Non-pigmented ciliary epithelial cell (primary cell): ENCODE data around the gene SWAP70.

ENCODE experiments used
- DNase-seq: peaks from one replicate; pipeline ENCODE4 v3.0.0-alpha.2; 2010; ENCODE audit warnings: low read depth

The SWAP70 gene

DNA sequence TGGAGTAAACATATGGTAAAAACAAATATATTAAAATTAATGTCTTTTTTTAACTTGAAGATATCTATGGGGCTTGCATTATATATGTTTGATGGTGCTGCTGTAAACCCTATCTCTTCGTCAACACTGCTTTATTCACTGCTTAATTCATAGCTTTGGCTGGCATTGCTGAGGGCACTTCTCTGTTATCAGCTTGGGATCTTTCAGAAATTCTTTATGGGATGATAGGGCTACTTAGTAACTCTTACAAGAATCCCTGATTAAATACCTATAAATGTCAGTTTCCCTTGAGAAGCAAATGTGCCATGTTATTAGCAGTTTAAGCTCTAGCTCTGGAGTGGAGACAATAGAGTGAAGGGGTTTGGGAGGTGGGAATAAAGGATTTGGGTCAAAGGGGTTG is 112.3 kb downstream of the SWAP70 start:
- no peak for DNase-seq

DNA sequence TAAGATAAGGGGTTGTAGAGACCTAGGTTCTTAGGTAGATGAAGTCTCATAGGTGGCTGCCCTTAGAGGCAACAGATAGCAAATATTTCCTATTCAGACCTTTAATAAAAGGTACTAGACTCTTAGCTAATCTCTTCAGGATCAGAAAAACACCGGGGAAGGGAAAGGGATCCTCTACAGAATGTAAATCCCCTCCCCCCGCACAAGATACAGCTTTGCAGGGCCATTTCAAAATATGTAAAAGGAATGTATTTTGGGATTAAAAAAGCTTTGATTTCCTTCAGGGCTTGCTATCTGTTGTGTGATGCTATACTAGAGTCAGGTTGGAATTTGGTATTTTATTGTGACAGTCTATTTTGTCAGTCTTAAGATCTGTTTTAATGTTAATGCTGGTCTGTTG is 113.2 kb downstream of the SWAP70 start:
- no peak for DNase-seq

GRCh38 chr11:9777525-9777924 is 113.6 kb downstream of the SWAP70 start:
- DNase-seq = no peak

GRCh38 chr11:9780929-9781328 is 117.1 kb downstream of the SWAP70 start:
- no peak for DNase-seq

GRCh38 chr11:9783986-9784385 is 120.1 kb downstream of the SWAP70 start:
- no peak for DNase-seq

GRCh38 chr11:9784602-9785315 is 120.9 kb downstream of the SWAP70 start:
- no peak for DNase-seq

- no peak for DNase-seq
Observed at GRCh38 chr11:9787260-9787659, 123.4 kb downstream of the SWAP70 start.

DNA sequence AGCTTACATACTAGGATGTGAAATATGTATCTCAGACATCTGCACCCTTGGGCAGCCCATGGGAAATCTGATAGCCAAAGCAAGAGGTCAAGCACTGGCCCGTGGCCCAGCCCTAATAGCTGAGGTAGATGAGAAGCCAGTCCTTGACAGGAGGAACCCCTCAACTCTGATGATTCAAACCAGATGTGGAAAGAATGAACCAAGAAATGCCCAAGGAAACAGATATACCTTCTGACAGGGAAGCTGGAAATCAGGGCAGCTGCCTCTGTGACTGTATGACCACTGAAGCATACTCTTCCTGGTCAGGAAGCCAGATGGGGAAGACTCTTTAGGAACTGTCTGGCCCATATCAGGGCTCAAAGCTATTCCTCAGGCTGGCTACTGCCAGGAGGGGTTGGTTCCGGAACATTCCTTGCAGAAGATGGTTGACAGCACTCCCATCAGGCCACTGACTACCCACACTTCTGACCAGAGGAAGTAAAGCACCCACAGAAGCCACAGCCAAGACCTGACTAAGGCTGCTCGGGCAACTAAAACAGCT is 124.2 kb downstream of the SWAP70 start:
- DNase-seq = peak; percentile 89

DNA sequence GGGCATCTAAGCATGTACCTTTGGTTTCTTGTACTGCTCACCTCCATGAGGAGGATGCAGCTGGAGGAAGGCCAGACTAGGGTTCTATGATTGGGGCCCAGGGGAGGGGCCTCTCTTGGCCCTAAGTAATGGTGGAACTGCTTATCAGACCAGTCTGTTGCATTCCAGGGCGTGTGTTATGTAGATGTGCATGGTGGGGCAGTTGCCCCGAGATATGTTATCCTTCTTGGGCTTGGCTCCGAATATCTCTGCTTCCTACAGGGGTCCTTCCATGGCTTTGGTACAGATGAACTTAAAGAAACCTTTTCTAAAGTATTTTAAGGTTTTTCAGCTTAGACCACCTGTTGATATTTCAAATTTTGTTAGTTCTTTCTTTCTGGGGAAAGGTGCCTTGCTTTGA is 126.0 kb downstream of the SWAP70 start:
- DNase-seq = no peak

DNA sequence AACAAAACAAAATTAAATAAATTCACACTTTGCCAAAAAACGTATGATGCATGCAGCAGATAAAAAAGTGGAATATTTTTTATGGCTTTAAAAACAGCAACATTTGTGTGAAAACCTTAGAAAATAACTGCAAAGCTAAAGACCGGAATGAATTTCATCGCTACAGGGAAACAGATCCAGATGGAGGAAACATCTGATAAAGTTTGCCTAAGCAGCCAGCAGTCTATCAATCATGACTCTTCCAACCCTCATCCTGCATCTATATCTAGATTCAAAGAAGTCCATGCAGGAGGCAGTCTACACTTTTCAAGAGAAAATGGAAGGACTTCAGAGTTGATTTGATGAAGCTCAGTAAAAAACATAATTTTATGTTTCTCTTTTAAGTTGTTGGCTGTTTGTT is 126.8 kb downstream of the SWAP70 start:
- DNase-seq = no peak

DNA sequence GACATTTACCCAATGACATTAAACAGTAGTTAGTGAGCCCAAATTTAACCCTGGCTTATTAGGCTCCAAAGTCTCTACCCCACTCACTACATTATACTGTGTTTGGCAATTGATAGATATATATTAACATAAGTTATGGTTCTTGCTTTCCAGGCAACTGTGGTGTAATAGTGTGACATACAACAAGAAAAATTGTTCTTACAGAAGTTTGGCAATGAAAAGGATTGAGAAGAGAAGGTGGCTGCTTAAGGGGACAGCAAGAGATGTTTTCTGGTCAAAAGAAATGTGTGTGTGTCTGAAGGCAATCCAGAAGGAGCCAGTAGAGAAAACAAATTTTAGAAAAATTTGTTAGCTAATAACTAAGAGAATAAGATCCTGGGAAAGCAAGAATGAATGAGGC is 132.4 kb downstream of the SWAP70 start:
- DNase-seq = no peak

DNA sequence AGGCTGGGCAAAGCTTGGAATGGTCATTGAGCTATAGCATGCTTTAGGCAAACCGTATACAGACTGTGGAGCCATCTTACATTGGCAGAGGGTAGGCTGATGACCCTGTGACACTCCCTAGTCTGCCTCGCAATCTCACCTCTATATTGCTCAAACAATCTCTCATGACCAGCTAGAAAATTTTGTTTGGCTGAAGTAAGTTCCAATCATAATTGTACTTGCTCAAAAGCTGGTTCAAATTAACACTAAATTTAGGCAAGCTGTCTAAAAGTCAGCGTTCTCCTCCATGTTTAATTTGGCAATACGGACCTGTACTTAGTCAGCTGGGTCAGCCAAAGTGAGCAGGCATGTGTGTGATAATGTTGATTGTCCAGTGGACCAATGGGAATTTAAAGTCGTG is 133.0 kb downstream of the SWAP70 start:
- no peak for DNase-seq

GRCh38 chr11:9797300-9797699 is 133.4 kb downstream of the SWAP70 start:
- no peak for DNase-seq

DNA sequence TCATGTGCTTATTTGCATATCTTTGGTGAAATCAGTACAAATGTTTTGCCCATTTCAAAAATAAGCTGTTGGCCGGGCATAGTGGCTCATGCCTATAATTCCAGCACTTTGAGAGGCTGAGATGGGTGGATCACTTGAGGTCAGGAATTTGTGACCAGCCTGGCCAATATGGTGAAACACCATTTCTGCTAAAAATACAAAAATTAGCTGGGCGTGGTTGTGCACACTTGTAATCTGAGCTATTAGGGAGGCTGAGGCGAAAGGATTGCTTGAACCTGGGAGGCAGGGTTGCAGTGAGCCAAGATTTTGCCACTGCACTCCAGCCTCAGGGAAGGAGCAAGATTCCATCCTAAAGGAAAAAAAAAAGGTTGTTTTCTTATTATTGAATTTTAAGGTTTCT is 136.0 kb downstream of the SWAP70 start:
- no peak for DNase-seq

GRCh38 chr11:9802291-9802861 is 138.5 kb downstream of the SWAP70 start:
- DNase-seq = no peak
